OCI-LY7 (cell line): ENCODE measurements around the gene KIF21B. TPM values are rescaled to one million over a fixed set of nuclear protein-coding genes. Genes with fewer than 3 reads are reported as not detected.

Experiments used
- BruUV-seq: library from RNA; stranded (reverse); fragments of 400-500 nt; replicated peaks from 2 replicates; lab custom pipeline; 2021; lab: Mats Ljungman, UMichigan
- CTCF ChIA-PET: fragments of 300-600 bp; sonication (Branson Sonifier 250); formaldehyde crosslinking; loops from one replicate; lab custom pipeline; 2022; ENCODE audit warnings: antibody characterized with exemption; ENCODE audit not compliant: unreplicated experiment; lab: Charles Lee
- POLR2A ChIA-PET: fragments of 300-600 bp; sonication (Branson Sonifier 250); formaldehyde crosslinking; loops from one replicate; lab custom pipeline; 2022; ENCODE audit warnings: antibody characterized with exemption; lab: Charles Lee
- DNase-seq: peaks from one replicate; pipeline ENCODE4 v3.0.0-alpha.2; 2015; ENCODE audit warnings: low spot score
- H2AFZ ChIP-seq: fragments of 200-600 bp; sonication (generic), shearing (Covaris generic); 2 replicates; pipeline ENCODE4 v1.6.1; 2014; ENCODE audit warnings: mild to moderate bottlenecking, antibody characterized with exemption, low read length, moderate library complexity
- H3K27ac ChIP-seq: fragments of 200-600 bp; sonication (generic); 2 replicates; pipeline ENCODE4 v1.5.1; 2014; ENCODE audit warnings: mixed run types, low read depth, mild to moderate bottlenecking, moderate library complexity, low read length, inconsistent platforms; ENCODE audit not compliant: poor library complexity, severe bottlenecking
- H3K36me3 ChIP-seq: fragments of 200-600 bp; sonication (generic); 2 replicates; pipeline ENCODE4 v1.6.1; 2014; ENCODE audit warnings: mild to moderate bottlenecking, antibody characterized with exemption, low read length, moderate library complexity, mixed read lengths; ENCODE audit not compliant: insufficient read depth
- H3K4me1 ChIP-seq: fragments of 200-600 bp; sonication (generic); 2 replicates; pipeline ENCODE4 v1.5.1; 2014; ENCODE audit warnings: mild to moderate bottlenecking, low read length; ENCODE audit not compliant: insufficient read depth, poor library complexity, severe bottlenecking
- H3K4me2 ChIP-seq: fragments of 200-600 bp; sonication (generic); 2 replicates; pipeline ENCODE4 v1.6.1; 2014; ENCODE audit warnings: mild to moderate bottlenecking, low read length
- H3K4me3 ChIP-seq: fragments of 200-600 bp; sonication (generic); 2 replicates; pipeline ENCODE4 v1.5.1; 2014; ENCODE audit warnings: mild to moderate bottlenecking, low read depth, low read length; ENCODE audit not compliant: poor library complexity, severe bottlenecking
- H3K79me2 ChIP-seq: fragments of 200-600 bp; sonication (generic); 2 replicates; pipeline ENCODE4 v1.6.1; 2016; ENCODE audit warnings: low read depth, mild to moderate bottlenecking, low read length, moderate library complexity, mixed read lengths; ENCODE audit not compliant: insufficient read depth
- H3K9me2 ChIP-seq: fragments of 200-600 bp; sonication (generic); 2 replicates; pipeline ENCODE4 v1.6.1; 2016; ENCODE audit warnings: mild to moderate bottlenecking, low read length, mixed read lengths; ENCODE audit not compliant: insufficient read depth
- H3K9me3 ChIP-seq: fragments of 200-600 bp; sonication (generic); 2 replicates; pipeline ENCODE4 v1.6.1; 2014; ENCODE audit warnings: mild to moderate bottlenecking, mixed run types, low read length, mixed read lengths
- H4K20me1 ChIP-seq: fragments of 200-600 bp; sonication (generic); 2 replicates; pipeline ENCODE4 v1.6.1; 2014; ENCODE audit warnings: mild to moderate bottlenecking, antibody characterized with exemption, low read length, moderate library complexity, mixed read lengths; ENCODE audit not compliant: insufficient read depth
- EZH2phosphoT487 ChIP-seq: fragments of 200-600 bp; sonication (generic); IDR thresholded peaks from 2 replicates; pipeline ENCODE4 v1.6.1; 2018; ENCODE audit warnings: low read depth, borderline replicate concordance, mild to moderate bottlenecking, mixed run types, antibody characterized with exemption, low read length, moderate library complexity, mixed read lengths
- intact Hi-C: fragments of 100-400 bp; cut with micrococcal nuclease; formaldehyde crosslinking; loops from one replicate; pipeline ENCODE4 v1.10.0; 2022; ENCODE audit not compliant: unreplicated experiment
- total RNA-seq, 2 experiments: library from RNA; depleted of rRNA in 1 of 2; stranded (reverse); fragments of >200 nt in 1 of 2; shearing (Covaris generic) in 1 of 2; gene quantifications; 2 replicates each; pipeline ENCODE4 v1.2.3, GENCODE V29; 2014 to 2022
- TF ChIP-seq, protein P1 (sequence below): fragments of 200-600 bp; sonication (generic); conservative IDR thresholded peaks from 2 replicates; pipeline ENCODE4 v1.5.1; 2014; ENCODE audit warnings: mild to moderate bottlenecking, antibody characterized with exemption, low read length, moderate library complexity, mixed read lengths

Gene KIF21B
- total RNA-seq, 2 experiments from 2014 or later, result 30.5 to 65.7 TPM

DNA sequence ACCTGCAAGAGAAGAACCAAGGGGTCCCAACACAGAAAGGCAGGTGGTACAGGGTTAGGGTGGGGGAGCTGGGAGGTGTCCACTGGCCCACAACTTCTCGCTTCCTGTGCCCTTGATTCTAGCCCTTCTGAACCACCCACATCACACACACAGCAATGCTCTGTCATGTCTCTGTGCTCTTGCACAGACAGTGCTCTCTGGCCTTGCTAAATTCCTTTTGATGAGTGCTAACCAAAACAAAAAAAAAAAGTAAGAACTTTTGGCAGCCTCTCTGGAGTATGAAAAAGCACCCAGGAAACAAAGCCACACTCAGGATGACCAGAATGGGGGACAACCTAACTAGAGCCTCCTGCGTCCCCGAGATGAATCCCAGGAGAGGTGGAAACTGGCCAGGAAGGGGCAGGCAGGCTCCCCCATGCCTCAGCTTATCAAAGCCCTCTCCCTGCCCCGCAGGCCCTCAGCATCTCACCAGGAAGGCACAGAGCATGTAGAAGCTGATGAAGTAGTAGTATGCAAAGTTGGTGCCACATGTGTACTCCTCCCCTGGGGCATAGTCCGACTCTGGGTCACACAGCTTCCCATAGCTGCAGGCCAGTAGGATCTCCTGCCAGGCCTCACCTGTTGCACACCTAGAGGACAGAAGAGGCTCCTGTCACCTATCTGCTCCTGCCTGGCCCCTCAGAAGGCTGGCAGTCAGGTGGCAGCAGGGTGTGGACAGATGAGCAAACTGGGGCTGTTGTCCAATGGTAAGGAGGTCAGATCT is 27.2 kb upstream of the KIF21B start:
- H3K9me3 ChIP-seq, result no peaks in the 10 kb centered on the region
- no peaks in the 10 kb centered on the region for H3K36me3 ChIP-seq
- ChIA-PET POLR2A (interaction anchor here (0.5 kb wide), 1 partner anchor 456 kb away, joined by 3 read pairs; no protein-coding TSS in a partner anchor), CTCF (no interaction called here)
- no peak for TF ChIP-seq EZH2phosphoT487
- TF ChIP-seq, protein P1, sequence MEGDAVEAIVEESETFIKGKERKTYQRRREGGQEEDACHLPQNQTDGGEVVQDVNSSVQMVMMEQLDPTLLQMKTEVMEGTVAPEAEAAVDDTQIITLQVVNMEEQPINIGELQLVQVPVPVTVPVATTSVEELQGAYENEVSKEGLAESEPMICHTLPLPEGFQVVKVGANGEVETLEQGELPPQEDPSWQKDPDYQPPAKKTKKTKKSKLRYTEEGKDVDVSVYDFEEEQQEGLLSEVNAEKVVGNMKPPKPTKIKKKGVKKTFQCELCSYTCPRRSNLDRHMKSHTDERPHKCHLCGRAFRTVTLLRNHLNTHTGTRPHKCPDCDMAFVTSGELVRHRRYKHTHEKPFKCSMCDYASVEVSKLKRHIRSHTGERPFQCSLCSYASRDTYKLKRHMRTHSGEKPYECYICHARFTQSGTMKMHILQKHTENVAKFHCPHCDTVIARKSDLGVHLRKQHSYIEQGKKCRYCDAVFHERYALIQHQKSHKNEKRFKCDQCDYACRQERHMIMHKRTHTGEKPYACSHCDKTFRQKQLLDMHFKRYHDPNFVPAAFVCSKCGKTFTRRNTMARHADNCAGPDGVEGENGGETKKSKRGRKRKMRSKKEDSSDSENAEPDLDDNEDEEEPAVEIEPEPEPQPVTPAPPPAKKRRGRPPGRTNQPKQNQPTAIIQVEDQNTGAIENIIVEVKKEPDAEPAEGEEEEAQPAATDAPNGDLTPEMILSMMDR, result no peak
- H3K4me2 ChIP-seq, result no peak overlapping the region
- intact Hi-C loops, result no loop called here
- no peaks in the 10 kb centered on the region for H3K9me2 ChIP-seq
- no peak for DNase-seq
- no peak overlapping the region for H2AFZ ChIP-seq
- H4K20me1 ChIP-seq, result no peaks in the 10 kb centered on the region
- BruUV-seq, result no TSS peak
- H3K79me2 ChIP-seq, result no peaks in the 10 kb centered on the region
- H3K4me1 ChIP-seq, result peaks cover 5% of the 10 kb centered on the region
- no peak overlapping the region for H3K4me3 ChIP-seq
- no peak overlapping the region for H3K27ac ChIP-seq

- DNase-seq, result no peak
- H3K4me1 ChIP-seq, result no peaks in the 10 kb centered on the region
- H3K4me2 ChIP-seq, result no peak overlapping the region
- H3K36me3 ChIP-seq, result no peaks in the 10 kb centered on the region
- POLR2A ChIA-PET, result no interaction called here
- no peak overlapping the region for H3K4me3 ChIP-seq
- no peak overlapping the region for H2AFZ ChIP-seq
- BruUV-seq, result no TSS peak
- intact Hi-C loops, result loop anchor here (5.0 kb wide), 1 partner anchor 68 kb away; no protein-coding TSS in a partner anchor
- CTCF ChIA-PET, result no interaction called here
- H3K9me3 ChIP-seq, result no peaks in the 10 kb centered on the region
- H3K9me2 ChIP-seq, result no peaks in the 10 kb centered on the region
- no peaks in the 10 kb centered on the region for H4K20me1 ChIP-seq
- TF ChIP-seq, protein P1, result no peak
- no peak for TF ChIP-seq EZH2phosphoT487
- no peaks in the 10 kb centered on the region for H3K79me2 ChIP-seq
- H3K27ac ChIP-seq, result no peak overlapping the region
These were observed 25.8 kb upstream of the KIF21B start for GRCh38 chr1:201049248-201049831.
